Thymus (tissue), 11 donors: ENCODE results near the gene SLC17A9. TPM values are rescaled to one million over a fixed set of nuclear protein-coding genes. Genes with fewer than 3 reads are reported as not detected.

Experiments used
- DNase-seq, 9 donors: peaks; one replicate each; pipeline ENCODE4 v3.0.0-alpha.2; 2013; ENCODE audit warnings: low spot score in 9 of 9, low read depth in 6 of 9, missing footprints in 1 of 9
- H3K27ac ChIP-seq, 2 donors: one replicate each; pipeline ENCODE4 v1.5.1; 2013; ENCODE audit warnings: control low read depth in 1 of 2, low read depth in 1 of 2, low read length in 1 of 2, mild to moderate bottlenecking in 1 of 2, moderate library complexity in 1 of 2
- H3K27me3 ChIP-seq, 2 donors: one replicate each; pipeline ENCODE4 v1.5.1; 2013; ENCODE audit warnings: low read length in 1 of 2; ENCODE audit not compliant: control insufficient read depth in 2 of 2, insufficient read depth in 1 of 2
- H3K36me3 ChIP-seq, 2 donors: one replicate each; pipeline ENCODE4 v1.5.1; 2013; ENCODE audit warnings: low read length in 1 of 2, mild to moderate bottlenecking in 1 of 2, moderate library complexity in 1 of 2; ENCODE audit not compliant: control insufficient read depth in 2 of 2, insufficient read depth in 2 of 2
- H3K4me1 ChIP-seq, 2 donors: one replicate each; pipeline ENCODE4 v1.5.1; 2013; ENCODE audit warnings: low read length in 2 of 2; ENCODE audit not compliant: control insufficient read depth in 2 of 2, insufficient read depth in 2 of 2
- H3K4me3 ChIP-seq, 2 donors: one replicate each; pipeline ENCODE4 v1.5.1; 2013; ENCODE audit warnings: low read length in 2 of 2, control low read depth in 1 of 2, mild to moderate bottlenecking in 1 of 2
- H3K9me3 ChIP-seq, 2 donors: one replicate each; pipeline ENCODE4 v1.5.1; 2013; ENCODE audit warnings: low read length in 1 of 2, mild to moderate bottlenecking in 1 of 2; ENCODE audit not compliant: control insufficient read depth in 2 of 2, insufficient read depth in 1 of 2
- WGBS: extraction: QIAGEN DNeasy Blood & Tissue Kit; methylation state at CpG from one replicate; pipeline ENCODE4 v1.1.7; 2013; 5-methylcytosine and 5-hydroxymethylcytosine counted together
- polyA plus RNA-seq: library from polyadenylated mRNA; stranded (reverse); fragments of 200-250 nt; gene quantifications from one replicate; pipeline ENCODE4 v1.2.3, GENCODE V29; 2013
- total RNA-seq: library from RNA; stranded (reverse); fragments of 120-200 nt; gene quantifications from one replicate; pipeline ENCODE4 v1.2.4, GENCODE V29; 2013
- donor health status: healthy.

SLC17A9 gene
- total and polyA plus RNA-seq, 2 donors = 1.2 to 10.0 TPM

DNA sequence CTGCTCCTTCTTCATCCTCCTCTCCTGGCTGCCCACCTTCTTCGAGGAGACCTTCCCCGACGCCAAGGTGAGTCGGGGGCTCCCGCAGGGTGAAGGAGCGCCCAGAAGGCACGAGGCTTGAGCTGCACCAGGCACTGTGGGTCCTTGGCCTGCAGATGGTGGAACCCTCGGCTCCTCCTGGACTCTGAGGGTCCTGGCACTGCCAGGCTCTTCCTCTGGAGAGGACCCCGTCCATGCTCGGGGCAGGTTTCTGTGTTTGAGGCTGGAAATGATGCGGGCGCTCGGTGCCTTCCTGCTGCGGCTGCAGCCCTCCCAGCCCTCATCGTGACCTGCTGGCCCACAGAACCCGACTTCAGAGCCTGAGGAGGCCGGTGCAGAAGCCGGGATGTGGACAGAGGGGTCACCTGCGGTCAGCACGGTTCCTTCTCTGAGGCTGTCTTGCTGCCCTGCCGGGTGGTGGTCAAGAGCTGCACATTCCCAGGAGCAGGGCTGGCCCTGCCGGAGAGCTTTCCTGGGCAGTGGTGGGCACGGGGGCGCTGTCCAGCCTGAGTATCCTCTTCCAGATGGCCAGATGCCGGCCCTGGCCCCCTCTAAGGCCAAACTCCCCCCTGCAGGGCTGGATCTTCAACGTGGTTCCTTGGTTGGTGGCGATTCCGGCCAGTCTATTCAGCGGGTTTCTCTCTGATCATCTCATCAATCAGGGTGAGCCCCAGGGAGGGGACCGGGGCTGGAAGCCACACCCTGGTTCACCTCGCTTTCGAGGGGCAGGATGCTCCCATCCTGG, 11.3 kb downstream of the SLC17A9 start:
- H3K27me3 ChIP-seq = no peaks in the 10 kb centered on the region
- no peak overlapping the region for H3K27ac ChIP-seq
- no peak overlapping the region for H3K4me3 ChIP-seq
- WGBS = 98% methylated on average over 32 of the region's 32 CpGs
- H3K36me3 ChIP-seq = no peaks in the 10 kb centered on the region
- peaks cover 10 to 17% of the 10 kb centered on the region in 2 donors for H3K4me1 ChIP-seq
- DNase-seq = no peak
- H3K9me3 ChIP-seq = no peaks in the 10 kb centered on the region

DNA sequence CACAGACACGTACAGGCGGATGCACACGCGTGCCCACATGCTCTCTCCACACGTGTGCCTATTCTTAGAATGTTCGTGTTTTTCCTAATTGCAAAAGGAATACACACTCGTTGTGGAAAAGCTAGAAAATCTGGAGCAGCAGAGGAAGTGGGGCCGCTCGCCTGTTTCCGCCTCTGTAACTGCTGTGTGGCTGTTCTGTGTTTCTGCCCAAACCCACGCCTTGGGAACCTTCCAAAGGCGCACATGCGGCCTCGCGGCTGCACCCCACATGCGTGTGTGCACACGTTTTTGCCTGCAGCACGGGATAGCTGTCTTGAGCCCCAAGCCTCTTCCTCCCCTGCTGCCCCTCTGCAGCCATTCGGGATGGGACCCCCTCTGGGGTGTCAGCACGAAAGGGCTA, 12.2 kb downstream of the SLC17A9 start:
- WGBS = 60% methylated on average over 20 of the region's 20 CpGs
- DNase-seq = no peak
- Histone ChIP-seq H3K4me1 (peaks cover 4 to 8% of the 10 kb centered on the region in 2 donors), H3K27me3 (no peaks in the 10 kb centered on the region), H3K36me3 (no peaks in the 10 kb centered on the region), H3K9me3 (no peaks in the 10 kb centered on the region), H3K4me3 (no peak overlapping the region), H3K27ac (no peak overlapping the region)

DNA sequence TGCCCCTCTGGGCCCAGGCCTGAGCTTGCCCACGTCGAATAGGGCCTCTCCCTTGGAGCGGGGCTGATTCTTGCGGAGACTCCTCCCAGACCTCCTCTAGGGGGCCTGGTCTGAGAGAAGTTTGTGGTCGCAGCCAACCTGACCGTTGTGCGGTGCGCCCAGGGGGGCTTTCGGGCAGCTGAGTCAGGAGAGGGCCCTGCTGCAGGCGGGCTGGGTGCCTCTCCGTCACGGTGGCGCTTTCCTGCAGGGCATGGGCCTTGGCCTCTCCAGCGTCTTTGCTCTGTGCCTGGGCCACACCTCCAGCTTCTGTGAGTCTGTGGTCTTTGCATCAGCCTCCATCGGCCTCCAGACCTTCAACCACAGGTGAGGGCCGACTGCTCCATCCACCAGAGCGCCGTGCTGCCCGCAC, 12.9 kb downstream of the SLC17A9 start:
- no peak overlapping the region for H3K27ac ChIP-seq
- no peak overlapping the region for H3K4me3 ChIP-seq
- no peak for DNase-seq
- WGBS = 85% methylated on average over 19 of the region's 19 CpGs
- H3K4me1 ChIP-seq = peaks cover 0 to 2% of the 10 kb centered on the region in 2 donors
- H3K27me3 ChIP-seq = peaks cover 0 to 4% of the 10 kb centered on the region in 2 donors
- no peaks in the 10 kb centered on the region for H3K36me3 ChIP-seq
- no peaks in the 10 kb centered on the region for H3K9me3 ChIP-seq

DNA sequence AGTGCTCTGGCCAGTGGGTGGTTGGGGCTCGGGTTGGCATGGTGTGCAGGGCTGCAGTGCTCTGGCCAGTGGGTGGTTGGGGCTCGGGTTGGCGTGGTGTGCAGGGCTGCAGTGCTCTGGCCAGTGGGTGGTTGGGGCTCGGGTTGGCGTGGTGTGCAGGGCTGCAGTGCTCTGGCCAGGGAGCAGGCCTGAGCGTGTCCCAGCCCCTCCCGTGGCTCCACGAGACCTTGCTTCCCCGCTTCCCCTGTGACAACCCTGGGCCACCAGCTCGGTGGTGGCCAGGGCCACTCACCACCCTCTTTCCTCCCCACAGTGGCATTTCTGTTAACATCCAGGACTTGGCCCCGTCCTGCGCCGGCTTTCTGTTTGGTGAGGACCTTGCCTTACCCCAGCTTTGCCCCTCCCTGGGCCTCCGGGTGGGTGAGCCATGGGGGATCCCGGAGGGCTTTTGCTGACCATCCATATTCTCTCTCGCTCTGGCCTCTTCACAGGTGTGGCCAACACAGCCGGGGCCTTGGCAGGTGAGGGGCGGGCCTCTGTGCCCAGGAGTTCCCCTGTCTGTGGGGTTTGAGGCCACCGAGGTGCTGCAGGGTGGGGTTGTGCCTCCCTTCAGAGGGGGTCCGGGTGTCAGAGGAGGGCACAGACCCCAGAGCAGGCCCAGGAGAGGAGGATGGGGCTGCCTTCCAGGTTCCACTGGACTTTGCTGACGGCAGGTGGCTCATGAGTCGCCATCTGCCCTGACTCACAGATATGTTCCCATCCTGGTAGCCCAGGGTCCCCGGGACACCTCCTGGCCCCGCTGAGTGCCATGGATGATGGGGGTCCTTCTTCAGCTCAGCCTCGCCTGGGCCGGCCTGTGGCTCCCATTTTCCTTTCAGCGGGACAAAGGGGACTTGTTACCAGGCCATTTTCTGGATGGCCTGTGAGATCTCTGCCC, 14.0 kb downstream of the SLC17A9 start:
- Histone ChIP-seq H3K9me3 (no peaks in the 10 kb centered on the region), H3K4me3 (no peak overlapping the region), H3K4me1 (peaks cover 0 to 3% of the 10 kb centered on the region in 2 donors), H3K27me3 (peaks cover 0 to 13% of the 10 kb centered on the region in 2 donors), H3K27ac (no peak overlapping the region), H3K36me3 (no peaks in the 10 kb centered on the region)
- no peak for DNase-seq
- 96% methylated on average over 26 of the region's 27 CpGs for WGBS

DNA sequence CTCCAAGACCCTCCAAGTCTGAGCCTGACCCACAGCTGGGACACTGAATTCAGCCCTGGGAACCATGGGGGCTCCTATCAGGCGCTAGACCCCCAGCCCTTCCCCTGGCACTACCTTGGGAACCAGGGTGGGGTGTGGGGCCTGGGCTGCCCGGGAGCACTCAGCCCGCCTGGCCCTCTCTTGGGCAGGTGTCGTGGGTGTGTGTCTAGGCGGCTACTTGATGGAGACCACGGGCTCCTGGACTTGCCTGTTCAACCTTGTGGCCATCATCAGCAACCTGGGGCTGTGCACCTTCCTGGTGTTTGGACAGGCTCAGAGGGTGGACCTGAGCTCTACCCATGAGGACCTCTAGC, 14.6 kb downstream of the SLC17A9 start:
- 91% methylated on average over 6 of the region's 6 CpGs for WGBS
- H3K27ac ChIP-seq = no peak overlapping the region
- no peak for DNase-seq
- peaks cover 0 to 3% of the 10 kb centered on the region in 2 donors for H3K4me1 ChIP-seq
- no peak overlapping the region for H3K4me3 ChIP-seq
- H3K36me3 ChIP-seq = no peaks in the 10 kb centered on the region
- H3K9me3 ChIP-seq = no peaks in the 10 kb centered on the region
- H3K27me3 ChIP-seq = peaks cover 0 to 14% of the 10 kb centered on the region in 2 donors

DNA sequence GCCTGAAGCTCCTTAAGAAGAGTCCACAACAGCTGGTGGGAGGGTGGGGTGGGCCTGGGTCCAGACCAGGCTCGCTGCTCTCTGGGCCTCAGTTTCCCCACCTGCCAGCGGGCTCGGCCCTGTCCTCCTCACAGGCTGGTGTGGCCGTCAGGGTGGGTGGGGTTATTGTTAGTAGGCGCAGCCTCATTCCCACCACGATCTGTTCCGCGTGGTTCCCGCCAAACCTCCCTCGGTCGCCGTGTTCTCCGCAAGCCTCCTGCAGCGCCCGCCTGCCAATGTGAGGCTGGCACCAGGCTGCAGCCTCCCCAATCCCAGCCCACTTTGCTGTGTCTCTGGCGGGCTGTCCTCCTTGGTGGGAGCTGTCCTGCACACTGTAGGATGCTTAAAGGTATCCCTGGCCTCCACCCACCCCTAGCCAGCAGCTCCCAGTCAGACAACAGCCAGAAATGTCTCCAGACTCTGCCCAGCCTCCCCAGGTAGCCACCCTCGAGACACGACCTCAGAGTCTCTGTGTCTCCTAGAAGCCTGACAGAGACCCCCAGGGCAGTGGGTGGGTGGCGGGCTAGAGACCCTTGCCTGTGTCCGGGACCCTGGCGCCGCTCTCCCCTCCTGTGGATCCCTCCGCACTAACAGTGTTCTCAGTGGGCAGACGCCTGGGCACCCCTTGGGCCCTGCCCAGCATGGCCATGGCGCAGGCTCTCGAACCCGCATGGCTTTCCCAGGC, 15.3 kb downstream of the SLC17A9 start:
- Histone ChIP-seq H3K4me3 (no peak overlapping the region), H3K4me1 (peaks cover 4 to 8% of the 10 kb centered on the region in 2 donors), H3K36me3 (no peaks in the 10 kb centered on the region), H3K27me3 (peaks cover 1 to 20% of the 10 kb centered on the region in 2 donors), H3K27ac (no peak overlapping the region), H3K9me3 (no peaks in the 10 kb centered on the region)
- DNase-seq = no peak
- WGBS = 95% methylated on average over 27 of the region's 27 CpGs

DNA sequence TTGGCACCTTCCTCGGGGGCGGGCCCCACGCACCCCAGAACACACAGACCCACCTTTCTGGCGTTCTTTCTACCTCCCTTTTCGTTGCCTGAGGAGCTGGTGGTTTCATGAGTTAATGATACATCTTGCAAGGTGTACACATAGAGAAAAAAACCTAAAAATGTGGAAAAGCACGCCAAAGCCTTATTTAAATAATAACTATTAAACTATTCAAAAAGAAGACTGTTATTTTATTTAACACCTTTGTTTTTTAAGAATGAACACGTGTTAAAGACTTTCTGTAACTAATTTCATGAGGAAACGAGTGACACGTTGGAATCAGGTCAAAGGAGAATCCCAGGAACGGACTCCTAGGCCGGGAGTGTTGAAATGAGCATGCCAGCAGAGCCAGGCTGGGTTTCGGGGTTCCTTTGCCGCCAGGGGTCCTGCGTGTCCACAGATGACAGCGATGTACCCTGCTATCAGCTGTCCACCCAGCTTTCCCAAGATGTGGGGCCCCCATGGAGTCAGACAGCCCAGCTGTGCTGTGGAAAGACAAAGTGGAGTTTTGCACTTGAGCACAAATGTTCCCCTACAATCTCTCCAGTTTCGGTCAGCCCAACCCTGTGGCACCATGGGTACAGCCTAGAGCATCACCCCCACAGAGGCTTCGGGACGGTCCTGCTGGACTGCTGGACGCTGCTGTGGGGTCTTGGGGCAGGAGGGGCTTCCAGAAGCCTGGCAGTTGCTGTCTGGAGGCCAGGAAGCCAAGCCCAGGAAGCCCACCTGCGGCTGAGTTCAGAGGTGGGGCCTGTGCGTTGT, 16.1 kb downstream of the SLC17A9 start:
- H3K4me1 ChIP-seq = peaks cover 9 to 15% of the 10 kb centered on the region in 2 donors
- peaks cover 8 to 28% of the 10 kb centered on the region in 2 donors for H3K27me3 ChIP-seq
- H3K36me3 ChIP-seq = no peaks in the 10 kb centered on the region
- no peak overlapping the region for H3K4me3 ChIP-seq
- WGBS = 88% methylated on average over 21 of the region's 21 CpGs
- peaks cover 0 to 4% of the 10 kb centered on the region in 2 donors for H3K9me3 ChIP-seq
- no peak for DNase-seq
- no peak overlapping the region for H3K27ac ChIP-seq

DNA sequence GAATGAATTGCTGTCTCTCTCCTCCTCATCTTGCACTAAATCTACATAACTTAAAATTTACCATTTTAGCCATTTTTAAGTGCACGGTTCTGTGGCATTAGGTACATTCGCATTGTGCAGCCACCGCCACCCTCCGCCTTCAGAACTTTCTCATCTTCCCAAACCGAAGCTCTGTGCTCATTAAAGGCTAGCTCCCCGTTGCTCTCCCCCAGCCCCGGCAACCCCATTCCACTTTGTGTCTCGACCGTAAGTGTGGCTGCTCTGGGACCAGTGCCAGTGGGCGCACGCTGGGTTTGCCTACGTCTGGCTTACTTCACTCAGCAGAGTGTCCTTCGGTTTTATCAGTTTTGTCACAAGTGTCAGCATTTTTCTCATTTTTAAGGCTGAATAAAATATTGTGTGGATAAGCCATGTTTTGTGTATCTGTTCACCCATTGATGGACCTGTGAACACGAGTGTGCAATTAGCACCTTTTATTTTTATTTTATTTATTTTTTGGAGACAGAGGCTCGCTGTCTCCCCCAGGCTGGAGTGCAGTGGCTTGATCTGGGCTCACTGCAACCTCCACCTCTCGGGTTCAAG, 16.8 kb downstream of the SLC17A9 start:
- peaks cover 0 to 8% of the 10 kb centered on the region in 2 donors for H3K9me3 ChIP-seq
- H3K4me3 ChIP-seq = no peak overlapping the region
- no peaks in the 10 kb centered on the region for H3K36me3 ChIP-seq
- no peak overlapping the region for H3K27ac ChIP-seq
- 77% methylated on average over 16 of the region's 16 CpGs for WGBS
- H3K4me1 ChIP-seq = peaks cover 9 to 21% of the 10 kb centered on the region in 2 donors
- peaks cover 11 to 35% of the 10 kb centered on the region in 2 donors for H3K27me3 ChIP-seq
- no peak for DNase-seq
